ENCODE data around the gene COX19.
A peak's percentile ranks its signal among the peaks of the same experiment; 100 is the strongest.

The COX19 gene
- total RNA-seq, result 50.0 to 60.8 (median 54.6) reads per million in 3 donors

DNA sequence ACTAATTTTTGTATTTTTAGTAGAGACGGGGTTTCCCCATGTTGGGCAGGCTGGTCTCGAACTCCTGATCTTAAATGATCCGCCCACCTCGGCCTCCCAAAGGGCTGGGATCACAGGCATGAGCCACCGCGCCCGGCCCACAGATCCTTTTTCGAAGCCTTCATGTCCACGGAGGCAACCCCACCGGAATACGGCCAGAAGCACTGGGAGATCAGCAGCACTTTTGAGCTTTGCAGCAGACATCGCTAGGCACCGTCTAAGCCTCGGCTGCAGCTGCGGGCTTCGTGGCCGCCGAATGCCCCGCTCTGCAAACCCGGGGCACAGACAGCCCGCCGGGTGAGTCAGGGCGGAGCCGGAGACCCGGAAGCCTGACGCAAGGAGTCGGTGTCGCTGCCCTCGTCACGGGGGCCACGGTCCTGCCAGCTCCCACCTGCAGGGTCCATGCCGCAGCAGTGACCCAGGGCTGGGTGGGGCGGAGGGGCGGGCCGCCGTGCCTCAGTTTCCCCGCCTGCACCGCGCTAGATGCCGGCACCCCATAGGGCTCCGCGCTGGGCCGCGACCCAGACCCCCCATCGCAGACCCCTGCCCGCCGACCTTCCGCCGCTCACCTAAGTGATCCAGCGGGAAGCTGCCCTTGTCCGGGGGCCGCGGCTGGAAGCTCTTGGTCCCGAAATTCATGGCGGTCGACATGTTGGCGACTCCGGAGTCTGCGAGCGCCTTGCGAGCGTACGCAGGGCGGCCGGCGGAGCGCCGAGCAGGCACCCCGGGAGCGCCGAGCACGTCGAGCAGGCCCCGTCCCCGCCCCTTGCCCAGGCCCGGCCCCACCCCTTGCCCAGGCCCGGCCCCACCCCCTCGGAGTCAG is at the start of gene COX19:
Gene COX19, minus strand, starts transcription at position 730 of the 862 bp plus-strand sequence. Its CDS starts 40 bp downstream, at position 690.
- peaks cover 21% of the 10 kb centered on the region for H3K36me3 ChIP-seq (ENCODE audit: control insufficient read depth, insufficient read depth, low read length)
- H3K4me3 ChIP-seq (ENCODE audit: insufficient read depth, low read depth, low read length, poor library complexity, severe bottlenecking), result peak within 1 kb of the TSS; percentile 97
- peak; percentile 82 to 84 (median 82) for DNase-seq
- H3K4me1 ChIP-seq (ENCODE audit: control insufficient read depth, insufficient read depth, low read length, poor library complexity, severe bottlenecking), result peaks cover 22% of the 10 kb centered on the region
- H3K9me3 ChIP-seq (ENCODE audit: control insufficient read depth, low read length), result no peaks in the 10 kb centered on the region
- peak within 1 kb of the TSS; percentile 99 for H3K27ac ChIP-seq (ENCODE audit: insufficient read depth, low read length, poor library complexity, severe bottlenecking)
- H3K27me3 ChIP-seq (replicated peaks; ENCODE audit: control insufficient read depth, insufficient read depth, low read length, poor library complexity, severe bottlenecking), result no peaks in the 10 kb centered on the region

GRCh38 chr7:1024331-1024841 is 49.0 kb upstream of the COX19 start:
- Histone ChIP-seq H3K4me3 (ENCODE audit: insufficient read depth, low read depth, low read length, poor library complexity, severe bottlenecking) (no peak overlapping the region), H3K27me3 (replicated peaks; ENCODE audit: control insufficient read depth, insufficient read depth, low read length, poor library complexity, severe bottlenecking) (no peaks in the 10 kb centered on the region), H3K27ac (ENCODE audit: insufficient read depth, low read length, poor library complexity, severe bottlenecking) (no peak overlapping the region), H3K36me3 (ENCODE audit: control insufficient read depth, insufficient read depth, low read length) (peaks cover 13% of the 10 kb centered on the region), H3K9me3 (ENCODE audit: control insufficient read depth, low read length) (no peaks in the 10 kb centered on the region), H3K4me1 (ENCODE audit: control insufficient read depth, insufficient read depth, low read length, poor library complexity, severe bottlenecking) (peaks cover 13% of the 10 kb centered on the region)
- no peak for DNase-seq

GRCh38 chr7:1022801-1023465 is 47.6 kb upstream of the COX19 start:
- Histone ChIP-seq H3K27me3 (replicated peaks; ENCODE audit: control insufficient read depth, insufficient read depth, low read length, poor library complexity, severe bottlenecking) (no peaks in the 10 kb centered on the region), H3K4me3 (ENCODE audit: insufficient read depth, low read depth, low read length, poor library complexity, severe bottlenecking) (no peak overlapping the region), H3K27ac (ENCODE audit: insufficient read depth, low read length, poor library complexity, severe bottlenecking) (no peak overlapping the region), H3K4me1 (ENCODE audit: control insufficient read depth, insufficient read depth, low read length, poor library complexity, severe bottlenecking) (peaks cover 4% of the 10 kb centered on the region), H3K9me3 (ENCODE audit: control insufficient read depth, low read length) (no peaks in the 10 kb centered on the region), H3K36me3 (ENCODE audit: control insufficient read depth, insufficient read depth, low read length) (peaks cover 13% of the 10 kb centered on the region)
- DNase-seq, result no peak

DNA sequence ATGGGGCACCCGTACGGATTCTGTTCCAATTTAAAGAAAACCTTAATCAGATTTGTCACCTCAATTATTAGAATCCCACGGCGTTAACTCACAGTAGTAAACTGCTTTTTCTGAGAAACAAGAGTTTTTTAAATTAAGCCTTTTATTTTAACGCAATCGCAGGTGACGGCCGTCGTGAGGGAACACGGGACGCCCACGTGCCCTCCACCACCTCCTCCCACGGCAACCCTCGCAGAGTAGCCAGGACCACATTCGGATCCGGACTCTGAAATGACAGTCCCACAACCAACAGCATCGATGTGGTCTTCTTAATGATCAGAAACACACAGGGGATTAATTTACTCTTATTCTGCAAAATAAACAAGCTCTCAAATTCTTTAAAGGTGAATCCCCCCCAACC is 47.0 kb upstream of the COX19 start:
- DNase-seq, result no peak
- no peaks in the 10 kb centered on the region for H3K27me3 ChIP-seq (replicated peaks; ENCODE audit: control insufficient read depth, insufficient read depth, low read length, poor library complexity, severe bottlenecking)
- no peak overlapping the region for H3K27ac ChIP-seq (ENCODE audit: insufficient read depth, low read length, poor library complexity, severe bottlenecking)
- peaks cover 13% of the 10 kb centered on the region for H3K36me3 ChIP-seq (ENCODE audit: control insufficient read depth, insufficient read depth, low read length)
- no peaks in the 10 kb centered on the region for H3K4me1 ChIP-seq (ENCODE audit: control insufficient read depth, insufficient read depth, low read length, poor library complexity, severe bottlenecking)
- no peaks in the 10 kb centered on the region for H3K9me3 ChIP-seq (ENCODE audit: control insufficient read depth, low read length)
- no peak overlapping the region for H3K4me3 ChIP-seq (ENCODE audit: insufficient read depth, low read depth, low read length, poor library complexity, severe bottlenecking)

GRCh38 chr7:1021931-1022330 is 46.6 kb upstream of the COX19 start:
- no peaks in the 10 kb centered on the region for H3K9me3 ChIP-seq (ENCODE audit: control insufficient read depth, low read length)
- H3K4me3 ChIP-seq (ENCODE audit: insufficient read depth, low read depth, low read length, poor library complexity, severe bottlenecking), result no peak overlapping the region
- no peaks in the 10 kb centered on the region for H3K4me1 ChIP-seq (ENCODE audit: control insufficient read depth, insufficient read depth, low read length, poor library complexity, severe bottlenecking)
- peaks cover 13% of the 10 kb centered on the region for H3K36me3 ChIP-seq (ENCODE audit: control insufficient read depth, insufficient read depth, low read length)
- H3K27me3 ChIP-seq (replicated peaks; ENCODE audit: control insufficient read depth, insufficient read depth, low read length, poor library complexity, severe bottlenecking), result no peaks in the 10 kb centered on the region
- H3K27ac ChIP-seq (ENCODE audit: insufficient read depth, low read length, poor library complexity, severe bottlenecking), result no peak overlapping the region
- DNase-seq, result no peak

GRCh38 chr7:1021366-1021765 is 46.0 kb upstream of the COX19 start:
- no peaks in the 10 kb centered on the region for H3K27me3 ChIP-seq (replicated peaks; ENCODE audit: control insufficient read depth, insufficient read depth, low read length, poor library complexity, severe bottlenecking)
- H3K4me1 ChIP-seq (ENCODE audit: control insufficient read depth, insufficient read depth, low read length, poor library complexity, severe bottlenecking), result no peaks in the 10 kb centered on the region
- peaks cover 11% of the 10 kb centered on the region for H3K36me3 ChIP-seq (ENCODE audit: control insufficient read depth, insufficient read depth, low read length)
- H3K9me3 ChIP-seq (ENCODE audit: control insufficient read depth, low read length), result no peaks in the 10 kb centered on the region
- no peak for DNase-seq
- no peak overlapping the region for H3K4me3 ChIP-seq (ENCODE audit: insufficient read depth, low read depth, low read length, poor library complexity, severe bottlenecking)
- no peak overlapping the region for H3K27ac ChIP-seq (ENCODE audit: insufficient read depth, low read length, poor library complexity, severe bottlenecking)

- H3K9me3 ChIP-seq (ENCODE audit: control insufficient read depth, low read length), result no peaks in the 10 kb centered on the region
- H3K4me1 ChIP-seq (ENCODE audit: control insufficient read depth, insufficient read depth, low read length, poor library complexity, severe bottlenecking), result no peaks in the 10 kb centered on the region
- no peak overlapping the region for H3K27ac ChIP-seq (ENCODE audit: insufficient read depth, low read length, poor library complexity, severe bottlenecking)
- no peaks in the 10 kb centered on the region for H3K27me3 ChIP-seq (replicated peaks; ENCODE audit: control insufficient read depth, insufficient read depth, low read length, poor library complexity, severe bottlenecking)
- no peak overlapping the region for H3K4me3 ChIP-seq (ENCODE audit: insufficient read depth, low read depth, low read length, poor library complexity, severe bottlenecking)
- peaks cover 9% of the 10 kb centered on the region for H3K36me3 ChIP-seq (ENCODE audit: control insufficient read depth, insufficient read depth, low read length)
- DNase-seq, result no peak
Observed at GRCh38 chr7:1020849-1021251, 45.5 kb upstream of the COX19 start.

- no peak overlapping the region for H3K4me3 ChIP-seq (ENCODE audit: insufficient read depth, low read depth, low read length, poor library complexity, severe bottlenecking)
- H3K36me3 ChIP-seq (ENCODE audit: control insufficient read depth, insufficient read depth, low read length), result peaks cover 6% of the 10 kb centered on the region
- no peaks in the 10 kb centered on the region for H3K9me3 ChIP-seq (ENCODE audit: control insufficient read depth, low read length)
Observed at GRCh38 chr7:1019789-1020610, 44.7 kb upstream of the COX19 start.

DNA sequence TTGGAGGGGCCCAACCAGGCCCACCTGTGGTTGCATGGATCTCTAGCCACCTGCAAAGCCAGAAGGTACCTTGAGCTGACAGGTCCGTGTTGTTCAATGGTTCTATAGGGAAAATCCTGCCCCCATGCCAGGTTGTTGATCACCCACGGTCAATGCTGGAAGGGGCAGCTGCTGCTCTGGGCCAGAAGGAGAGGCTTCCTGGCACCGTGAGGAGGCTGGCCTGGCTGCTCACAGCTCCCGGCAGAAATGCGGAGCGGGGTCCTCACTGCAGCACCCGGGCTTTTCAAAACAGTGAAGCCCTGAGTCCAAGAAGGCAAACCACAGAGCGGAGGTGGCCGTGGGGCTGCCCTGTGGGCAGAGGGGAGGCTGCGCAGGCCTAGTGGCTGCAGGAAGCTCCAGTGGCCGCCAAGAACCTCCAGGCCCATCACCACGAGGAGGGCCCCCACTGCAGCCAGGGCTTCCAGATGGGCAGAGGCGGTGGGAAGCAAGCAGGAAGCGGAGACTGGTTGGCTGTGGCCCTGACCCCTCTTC is 44.0 kb upstream of the COX19 start:
- H3K9me3 ChIP-seq (ENCODE audit: control insufficient read depth, low read length), result no peaks in the 10 kb centered on the region
- H3K27ac ChIP-seq (ENCODE audit: insufficient read depth, low read length, poor library complexity, severe bottlenecking), result no peak overlapping the region
- H3K4me1 ChIP-seq (ENCODE audit: control insufficient read depth, insufficient read depth, low read length, poor library complexity, severe bottlenecking), result no peaks in the 10 kb centered on the region
- H3K4me3 ChIP-seq (ENCODE audit: insufficient read depth, low read depth, low read length, poor library complexity, severe bottlenecking), result no peak overlapping the region
- H3K27me3 ChIP-seq (replicated peaks; ENCODE audit: control insufficient read depth, insufficient read depth, low read length, poor library complexity, severe bottlenecking), result no peaks in the 10 kb centered on the region
- no peak for DNase-seq
- peaks cover 6% of the 10 kb centered on the region for H3K36me3 ChIP-seq (ENCODE audit: control insufficient read depth, insufficient read depth, low read length)

More at GRCh38 chr7:1019789-1020610, 44.7 kb upstream of the COX19 start:
- Histone ChIP-seq H3K4me1 (ENCODE audit: control insufficient read depth, insufficient read depth, low read length, poor library complexity, severe bottlenecking) (no peaks in the 10 kb centered on the region), H3K27me3 (replicated peaks; ENCODE audit: control insufficient read depth, insufficient read depth, low read length, poor library complexity, severe bottlenecking) (no peaks in the 10 kb centered on the region), H3K27ac (ENCODE audit: insufficient read depth, low read length, poor library complexity, severe bottlenecking) (no peak overlapping the region)
- no peak for DNase-seq
